ENCODE measurements around the gene GPR162.

The GPR162 gene

DNA sequence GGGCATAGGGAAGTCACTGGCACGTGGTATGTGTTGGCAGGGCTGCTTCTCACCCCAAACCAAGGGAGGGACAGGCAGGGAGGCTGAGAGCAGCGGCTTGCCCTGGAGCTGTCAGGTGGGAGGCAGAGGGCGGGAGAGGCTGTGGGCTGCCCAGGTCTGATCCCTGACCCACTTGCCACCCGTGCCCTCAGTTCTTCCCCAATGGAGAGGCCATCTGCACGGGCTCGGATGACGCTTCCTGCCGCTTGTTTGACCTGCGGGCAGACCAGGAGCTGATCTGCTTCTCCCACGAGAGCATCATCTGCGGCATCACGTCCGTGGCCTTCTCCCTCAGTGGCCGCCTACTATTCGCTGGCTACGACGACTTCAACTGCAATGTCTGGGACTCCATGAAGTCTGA is 23.8 kb downstream of the GPR162 start:
- no peak overlapping the region for H2AFZ ChIP-seq (ENCODE audit: low read length)
- no peaks in the 10 kb centered on the region for H3K9me3 ChIP-seq (ENCODE audit: low read length)
- H3K4me2 ChIP-seq (ENCODE audit: low read length): no peak overlapping the region
- H3K27ac ChIP-seq (ENCODE audit: low read depth, low read length, poor library complexity, severe bottlenecking): no peak overlapping the region
- 0 out of 2 replicates have a peak, but pooled peaks cover 3% of the 10 kb centered on the region for H3F3A ChIP-seq (ENCODE audit: insufficient read depth, low read length)
- no peak overlapping the region for H3K4me3 ChIP-seq (ENCODE audit: low read depth, low read length, poor library complexity, severe bottlenecking)
- H3K79me2 ChIP-seq (ENCODE audit: insufficient read depth, low read length): peaks cover 3% of the 10 kb centered on the region; the same call in 1 of the 2 replicates
- no peak overlapping the region for H3K9ac ChIP-seq (ENCODE audit: low read length)
- TF ChIP-seq, protein P1, sequence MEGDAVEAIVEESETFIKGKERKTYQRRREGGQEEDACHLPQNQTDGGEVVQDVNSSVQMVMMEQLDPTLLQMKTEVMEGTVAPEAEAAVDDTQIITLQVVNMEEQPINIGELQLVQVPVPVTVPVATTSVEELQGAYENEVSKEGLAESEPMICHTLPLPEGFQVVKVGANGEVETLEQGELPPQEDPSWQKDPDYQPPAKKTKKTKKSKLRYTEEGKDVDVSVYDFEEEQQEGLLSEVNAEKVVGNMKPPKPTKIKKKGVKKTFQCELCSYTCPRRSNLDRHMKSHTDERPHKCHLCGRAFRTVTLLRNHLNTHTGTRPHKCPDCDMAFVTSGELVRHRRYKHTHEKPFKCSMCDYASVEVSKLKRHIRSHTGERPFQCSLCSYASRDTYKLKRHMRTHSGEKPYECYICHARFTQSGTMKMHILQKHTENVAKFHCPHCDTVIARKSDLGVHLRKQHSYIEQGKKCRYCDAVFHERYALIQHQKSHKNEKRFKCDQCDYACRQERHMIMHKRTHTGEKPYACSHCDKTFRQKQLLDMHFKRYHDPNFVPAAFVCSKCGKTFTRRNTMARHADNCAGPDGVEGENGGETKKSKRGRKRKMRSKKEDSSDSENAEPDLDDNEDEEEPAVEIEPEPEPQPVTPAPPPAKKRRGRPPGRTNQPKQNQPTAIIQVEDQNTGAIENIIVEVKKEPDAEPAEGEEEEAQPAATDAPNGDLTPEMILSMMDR (IDR thresholded peaks at IDR 0.05; ENCODE audit: low read length): no peak
- H4K20me1 ChIP-seq (ENCODE audit: insufficient read depth, low read length): no peaks in the 10 kb centered on the region
- no peaks in the 10 kb centered on the region for H3K27me3 ChIP-seq (ENCODE audit: insufficient read depth, low read length)
- peaks cover 44% of the 10 kb centered on the region for H3K4me1 ChIP-seq (ENCODE audit: insufficient read depth, low read length, severe bottlenecking)
- H3K36me3 ChIP-seq (ENCODE audit: insufficient read depth, low read length): peaks cover 43% of the 10 kb centered on the region
- no peaks in the 10 kb centered on the region for H3K9me2 ChIP-seq (ENCODE audit: low read depth, low read length)

DNA sequence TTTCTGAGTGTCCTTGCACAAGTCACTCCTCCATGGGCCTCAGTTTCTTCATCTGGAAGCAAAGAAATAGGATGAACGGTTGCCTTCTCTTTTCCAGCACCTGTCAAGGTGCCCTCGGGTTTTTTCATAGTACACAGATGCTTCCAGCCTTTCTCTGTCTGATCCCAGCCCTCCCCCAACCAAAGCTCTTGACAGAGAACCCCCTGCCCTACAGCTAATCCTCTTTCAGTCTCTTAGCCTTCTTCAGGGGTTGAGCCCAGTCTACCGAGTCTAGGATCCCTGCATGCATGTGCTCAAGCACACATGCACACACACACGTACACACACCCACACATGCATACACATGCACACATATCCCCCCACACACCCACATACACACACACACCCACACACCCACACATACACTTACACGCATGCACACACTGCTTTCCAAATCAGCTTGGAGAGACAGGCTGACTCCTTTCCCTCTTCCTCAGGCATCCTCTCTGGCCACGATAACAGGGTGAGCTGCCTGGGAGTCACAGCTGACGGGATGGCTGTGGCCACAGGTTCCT is 24.8 kb downstream of the GPR162 start:
- no peak overlapping the region for H2AFZ ChIP-seq (ENCODE audit: low read length)
- H3K4me2 ChIP-seq (ENCODE audit: low read length): no peak overlapping the region
- H4K20me1 ChIP-seq (ENCODE audit: insufficient read depth, low read length): no peaks in the 10 kb centered on the region
- 0 out of 2 replicates have a peak, but pooled peaks cover 3% of the 10 kb centered on the region for H3F3A ChIP-seq (ENCODE audit: insufficient read depth, low read length)
- no peak overlapping the region for H3K27ac ChIP-seq (ENCODE audit: low read depth, low read length, poor library complexity, severe bottlenecking)
- peaks cover 8% of the 10 kb centered on the region for H3K79me2 ChIP-seq (ENCODE audit: insufficient read depth, low read length)
- H3K9ac ChIP-seq (ENCODE audit: low read length): no peak overlapping the region
- no peaks in the 10 kb centered on the region for H3K27me3 ChIP-seq (ENCODE audit: insufficient read depth, low read length)
- no peak overlapping the region for H3K4me3 ChIP-seq (ENCODE audit: low read depth, low read length, poor library complexity, severe bottlenecking)
- no peaks in the 10 kb centered on the region for H3K9me3 ChIP-seq (ENCODE audit: low read length)
- H3K36me3 ChIP-seq (ENCODE audit: insufficient read depth, low read length): peaks cover 43% of the 10 kb centered on the region
- peaks cover 39% of the 10 kb centered on the region for H3K4me1 ChIP-seq (ENCODE audit: insufficient read depth, low read length, severe bottlenecking)
- no peaks in the 10 kb centered on the region for H3K9me2 ChIP-seq (ENCODE audit: low read depth, low read length)
- no peak for TF ChIP-seq EZH2 (IDR thresholded peaks at IDR 0.05; ENCODE audit: borderline replicate concordance, low read length)
- TF ChIP-seq, protein P1 (IDR thresholded peaks at IDR 0.05; ENCODE audit: low read length): no peak

DNA sequence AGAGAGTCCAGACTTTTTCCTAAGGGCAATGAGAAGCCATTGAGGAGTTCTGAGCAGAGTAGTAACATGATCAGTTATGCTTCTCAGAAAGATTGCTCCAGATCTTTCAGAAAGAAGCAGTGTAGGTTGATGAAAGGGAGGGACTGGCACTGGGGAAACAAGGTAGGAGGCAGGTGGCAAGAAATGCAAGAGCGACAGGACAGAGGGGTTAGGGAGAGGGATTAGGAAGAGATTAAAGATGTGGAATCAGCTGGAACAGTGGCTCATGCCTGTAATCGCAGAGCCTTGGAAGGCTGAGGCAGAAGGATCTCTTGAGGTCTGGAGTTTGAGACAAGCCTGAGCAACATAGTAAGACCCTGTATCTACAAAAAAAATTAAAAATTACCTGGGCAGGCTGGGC is 26.1 kb downstream of the GPR162 start:
- no peak overlapping the region for H3K4me3 ChIP-seq (ENCODE audit: low read depth, low read length, poor library complexity, severe bottlenecking)
- H3K4me1 ChIP-seq (ENCODE audit: insufficient read depth, low read length, severe bottlenecking): peaks cover 34% of the 10 kb centered on the region
- H3K9me3 ChIP-seq (ENCODE audit: low read length): no peaks in the 10 kb centered on the region
- H3K79me2 ChIP-seq (ENCODE audit: insufficient read depth, low read length): peaks cover 8% of the 10 kb centered on the region
- H2AFZ ChIP-seq (ENCODE audit: low read length): no peak overlapping the region
- H4K20me1 ChIP-seq (ENCODE audit: insufficient read depth, low read length): no peaks in the 10 kb centered on the region
- H3K4me2 ChIP-seq (ENCODE audit: low read length): no peak overlapping the region
- H3K27me3 ChIP-seq (ENCODE audit: insufficient read depth, low read length): no peaks in the 10 kb centered on the region
- H3K27ac ChIP-seq (ENCODE audit: low read depth, low read length, poor library complexity, severe bottlenecking): no peak overlapping the region
- H3K9me2 ChIP-seq (ENCODE audit: low read depth, low read length): no peaks in the 10 kb centered on the region
- H3F3A ChIP-seq (ENCODE audit: insufficient read depth, low read length): 0 out of 2 replicates have a peak, but pooled peaks cover 3% of the 10 kb centered on the region
- H3K9ac ChIP-seq (ENCODE audit: low read length): no peak overlapping the region
- TF ChIP-seq, protein P1 (IDR thresholded peaks at IDR 0.05; ENCODE audit: low read length): no peak
- TF ChIP-seq EZH2 (IDR thresholded peaks at IDR 0.05; ENCODE audit: borderline replicate concordance, low read length): no peak
- peaks cover 43% of the 10 kb centered on the region for H3K36me3 ChIP-seq (ENCODE audit: insufficient read depth, low read length)

Data from OCI-LY1 (cell line).